ENCODE data around the gene GNAS.

Gene GNAS

GRCh38 chr20:58854638-58855471 is 2.3 kb downstream of the GNAS start:
- no peak for DNase-seq

GRCh38 chr20:58855506-58856389 is 3.2 kb downstream of the GNAS start:
- no peak for DNase-seq

DNA sequence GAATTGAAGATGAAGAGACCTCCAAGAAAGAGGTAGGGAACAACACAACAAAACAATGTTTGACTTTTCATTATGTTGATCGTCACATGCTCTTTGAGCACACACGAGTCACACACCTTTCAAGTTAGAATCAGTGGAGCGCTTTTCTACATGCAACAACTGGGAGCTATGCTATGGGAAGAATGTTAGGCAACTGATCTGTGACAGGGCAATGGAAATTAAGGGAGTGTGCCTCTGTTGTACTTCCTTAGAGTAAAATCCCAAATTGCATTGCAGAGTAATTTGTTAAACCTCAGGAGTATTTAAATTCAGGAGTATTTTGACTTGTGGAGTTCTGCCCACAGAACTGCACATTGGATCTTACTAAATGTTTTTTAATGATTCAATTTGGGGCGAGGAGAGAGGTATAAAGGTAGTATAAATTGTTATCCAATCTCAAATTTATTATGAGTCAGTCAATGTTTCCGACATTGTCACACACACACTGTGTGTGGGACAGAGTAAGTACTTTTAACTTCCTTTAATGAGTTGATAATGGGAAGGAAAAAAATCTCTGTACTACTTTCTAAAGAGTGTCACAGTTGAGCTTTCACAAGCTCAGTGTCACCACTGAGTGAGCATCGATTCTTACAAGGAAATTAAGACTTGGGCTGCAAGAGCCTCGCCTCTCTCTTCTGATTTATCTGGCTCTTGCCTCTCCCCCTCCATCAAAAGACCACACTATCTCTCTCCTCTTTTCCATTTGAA is 10.7 kb downstream of the GNAS start:
- DNase-seq: no peak

GRCh38 chr20:58864346-58864745 is 11.8 kb downstream of the GNAS start:
- no peak for DNase-seq

DNA sequence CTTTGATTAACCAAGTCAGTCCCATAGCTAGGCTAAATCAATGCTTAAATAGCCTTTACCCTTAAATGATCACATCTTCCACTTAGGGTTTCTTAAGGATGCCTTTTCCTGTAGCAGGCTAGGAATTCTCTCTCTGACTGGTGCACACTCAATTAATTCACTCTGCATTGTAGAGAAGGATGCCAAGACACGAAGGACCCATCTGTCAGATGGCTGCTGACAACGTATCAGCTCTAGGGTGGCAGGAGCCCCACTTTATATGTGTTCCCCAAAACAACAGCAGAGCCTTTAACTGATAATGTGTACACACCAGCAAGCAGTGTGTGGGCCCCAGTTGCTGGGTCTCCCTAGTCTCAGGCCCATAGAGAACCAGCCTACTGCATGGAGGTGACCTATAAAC is 13.3 kb downstream of the GNAS start:
- DNase-seq: no peak

DNA sequence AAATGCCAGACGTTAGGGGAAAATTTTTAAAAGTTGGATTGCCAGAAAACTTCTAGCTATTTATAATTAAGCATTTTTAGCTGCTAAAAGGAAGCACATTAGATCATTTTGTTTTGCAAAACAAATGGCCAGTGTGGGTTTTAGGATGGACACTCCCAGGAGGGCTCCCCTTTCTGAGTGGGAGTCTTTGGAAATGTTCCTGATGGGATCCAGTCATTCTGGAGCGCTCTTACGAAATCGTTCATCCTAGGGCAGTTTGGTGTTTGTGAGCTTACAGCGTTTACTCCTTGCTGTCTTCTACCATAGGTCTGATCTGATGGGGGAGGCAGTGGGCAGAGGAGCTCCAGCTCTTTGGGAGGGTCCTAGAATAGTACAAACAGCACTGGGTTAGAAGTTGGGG is 14.7 kb downstream of the GNAS start:
- DNase-seq: no peak

DNA sequence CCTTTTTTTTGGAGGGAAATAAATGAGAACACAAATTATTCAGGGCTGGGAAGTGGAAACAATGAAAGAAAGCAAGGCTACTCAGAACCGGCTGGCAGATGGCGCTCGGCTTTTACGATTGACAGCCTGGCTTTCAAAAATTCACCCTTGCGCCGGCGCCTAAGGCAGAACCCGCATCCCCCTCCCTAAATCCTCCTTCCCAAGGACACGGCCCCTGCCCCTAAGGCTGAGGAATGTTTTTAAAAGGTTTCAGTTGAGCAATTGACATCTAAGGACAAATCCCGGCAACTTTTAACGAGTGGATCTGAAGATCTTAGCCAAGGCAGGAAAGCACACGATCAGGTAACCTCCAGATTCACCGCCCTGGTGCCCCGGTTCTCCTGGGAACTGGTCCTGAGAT is 16.3 kb downstream of the GNAS start:
- no peak for DNase-seq

DNA sequence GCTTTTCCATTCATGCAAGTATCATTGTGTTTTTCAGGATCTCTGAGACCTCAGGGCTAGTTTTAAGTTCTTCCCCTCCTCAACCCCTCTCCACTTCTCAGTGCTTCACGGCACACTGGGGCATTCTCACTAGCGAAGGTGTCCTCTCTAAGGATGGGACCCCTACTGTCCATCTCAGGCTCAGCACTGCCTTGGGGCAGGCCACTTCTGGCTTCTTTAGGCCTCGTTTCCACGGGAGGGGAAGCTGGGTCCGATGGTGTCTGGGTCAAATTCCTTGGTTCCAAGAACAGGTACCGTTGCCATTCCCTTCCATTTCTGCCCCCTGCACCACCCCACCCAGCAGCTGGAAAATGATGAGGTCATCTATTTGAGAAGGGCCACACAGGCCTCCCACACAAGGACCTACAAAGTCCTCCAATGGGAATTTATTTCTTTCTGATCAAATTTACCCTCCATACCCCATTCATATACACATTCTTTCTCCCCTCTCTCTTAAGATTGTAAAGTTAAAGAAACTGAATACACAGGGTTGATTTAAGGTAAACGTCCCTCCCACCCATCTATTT is 17.2 kb downstream of the GNAS start:
- DNase-seq: no peak

DNA sequence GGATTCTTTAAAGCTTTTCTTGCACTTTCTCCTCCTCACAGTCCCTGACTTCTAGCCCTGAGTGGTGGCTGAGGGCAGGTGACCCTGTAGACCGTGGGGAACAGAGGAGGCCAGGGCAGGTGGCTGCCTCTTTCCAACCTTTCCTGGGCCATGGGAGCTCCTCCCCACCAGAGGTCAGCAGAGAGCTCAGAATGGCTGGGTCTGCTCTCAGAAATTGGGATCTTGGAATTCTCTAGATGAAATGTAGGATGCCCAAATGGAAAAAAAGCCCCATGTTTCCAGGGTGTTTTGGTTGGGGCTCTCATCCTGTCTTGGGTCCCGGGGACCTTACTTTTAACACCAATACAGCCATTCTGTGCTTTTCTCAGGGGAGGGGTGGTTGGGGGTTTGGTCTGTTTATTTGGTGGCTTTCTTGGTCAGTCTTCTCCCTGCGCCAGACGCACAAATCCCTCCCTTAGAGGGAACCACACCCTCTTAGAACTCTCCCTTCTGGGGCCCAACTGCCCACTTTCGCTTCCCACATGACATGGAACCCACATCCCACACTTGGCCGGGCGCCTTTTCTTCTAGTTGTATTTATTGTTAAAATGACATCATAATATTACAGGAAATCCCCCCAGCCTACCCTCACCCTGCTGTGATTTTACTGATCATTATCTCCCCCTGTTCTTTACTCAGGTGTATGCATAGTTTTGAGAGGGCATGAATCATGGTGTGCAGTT is 17.9 kb downstream of the GNAS start:
- no peak for DNase-seq

GRCh38 chr20:58871533-58872102 is 19.1 kb downstream of the GNAS start:
- no peak for DNase-seq

DNA sequence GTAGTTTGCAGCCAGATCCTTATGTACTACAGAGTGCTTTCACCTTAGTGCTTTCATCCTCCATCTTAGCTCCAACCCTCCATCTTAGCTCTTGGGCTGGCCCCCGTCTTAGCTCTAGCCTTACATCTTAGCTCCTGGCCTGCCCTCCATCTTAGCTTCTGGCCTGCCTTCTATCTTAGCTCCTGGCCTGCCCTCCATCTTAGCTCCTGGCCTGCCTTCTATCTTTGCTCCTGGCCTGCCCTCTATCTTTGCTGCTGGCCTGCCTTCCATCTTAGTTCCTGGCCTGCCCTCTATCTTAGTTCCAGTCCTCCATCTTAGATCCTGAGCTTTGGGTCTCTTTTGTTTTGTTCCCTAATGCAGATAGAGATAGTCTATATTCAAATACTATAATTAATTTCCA is 22.0 kb downstream of the GNAS start:
- DNase-seq: no peak

DNA sequence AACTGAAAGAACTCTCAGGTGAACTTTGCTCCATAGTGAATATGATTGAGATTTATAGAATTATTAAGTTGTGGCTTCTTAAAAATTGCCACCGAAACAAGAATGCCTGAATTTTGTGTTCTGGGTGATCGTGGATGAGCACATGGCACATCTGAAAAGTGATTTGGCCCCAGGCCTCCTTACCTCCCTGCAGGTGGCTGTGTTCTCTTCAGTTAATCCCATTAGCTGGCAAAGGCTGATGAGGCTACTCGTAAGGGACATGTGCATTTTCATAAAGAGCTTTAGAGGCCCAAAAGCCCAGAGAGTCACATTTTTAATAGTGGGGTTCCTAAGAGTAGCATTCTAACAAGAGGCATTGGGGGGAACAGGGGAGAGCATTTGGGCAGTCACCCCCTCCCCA is 22.6 kb downstream of the GNAS start:
- DNase-seq: no peak

DNA sequence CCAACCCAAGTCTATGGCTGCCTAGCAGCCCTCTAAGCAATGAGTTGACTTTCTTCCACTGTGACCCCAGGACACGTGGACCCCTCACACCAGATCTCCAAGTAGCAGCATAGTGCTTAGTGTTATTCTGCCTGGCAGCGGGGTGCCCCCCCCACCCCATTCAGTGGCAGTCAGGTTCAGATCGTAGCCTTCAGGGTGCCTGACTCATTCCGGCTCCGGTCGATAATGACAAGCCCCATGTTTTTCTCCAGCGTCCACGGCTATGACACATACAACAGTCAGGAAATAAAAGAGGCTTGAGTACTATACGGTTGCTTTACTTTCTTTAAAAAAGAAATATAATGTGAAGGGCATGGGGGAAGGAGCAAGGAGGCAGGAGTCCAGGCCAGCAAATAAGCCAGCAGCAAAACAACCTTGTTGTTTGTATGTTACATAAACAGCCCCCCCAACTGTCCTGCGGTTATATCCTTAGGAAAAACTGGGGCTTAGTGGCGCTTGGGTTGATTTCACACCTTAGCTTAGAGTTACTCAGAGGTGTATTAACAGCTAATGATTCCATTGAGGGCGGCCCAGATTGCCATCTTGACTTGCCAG is 23.1 kb downstream of the GNAS start:
- no peak for DNase-seq

DNA sequence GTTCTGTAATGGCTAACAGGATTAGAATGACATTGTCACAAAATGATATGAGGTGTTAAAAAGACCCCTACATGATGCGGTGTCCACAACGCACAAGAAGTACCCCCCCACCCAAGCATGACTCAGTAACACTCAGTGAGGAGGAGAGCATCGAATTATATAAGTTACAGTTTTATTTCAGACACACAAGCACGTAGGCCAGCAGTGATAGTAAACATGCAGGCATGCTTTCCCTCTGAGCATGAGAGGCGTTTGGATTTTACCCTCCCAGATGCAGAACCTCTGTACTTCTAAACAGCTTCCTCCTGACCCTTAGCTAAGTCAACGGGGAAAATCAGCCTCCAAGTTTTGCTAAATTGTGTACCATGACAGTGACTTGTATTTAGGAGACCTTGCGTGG is 23.9 kb downstream of the GNAS start:
- DNase-seq: no peak

GRCh38 chr20:58877050-58877975 is 24.8 kb downstream of the GNAS start:
- DNase-seq: no peak

- no peak for DNase-seq
Measured at GRCh38 chr20:58877976-58878360, 25.5 kb downstream of the GNAS start.

DNA sequence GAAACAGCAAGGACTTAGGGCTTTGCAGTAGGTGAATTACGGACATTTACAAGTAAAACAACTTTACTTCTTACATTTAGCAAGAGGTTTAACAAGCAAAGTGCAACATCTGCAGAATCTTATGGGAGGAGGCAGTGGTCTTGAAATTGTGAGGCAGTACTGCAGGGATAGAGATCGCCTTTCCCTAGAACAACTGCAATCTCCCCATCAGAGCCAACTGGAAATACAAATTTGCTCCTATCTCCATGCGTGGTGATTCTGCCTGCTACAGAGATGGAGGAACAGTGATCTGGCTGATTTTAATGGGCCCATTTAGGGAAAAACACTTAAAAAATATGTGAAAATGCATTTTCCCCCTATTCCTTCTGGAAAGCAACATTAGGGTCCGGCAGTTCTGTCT is 25.9 kb downstream of the GNAS start:
- no peak for DNase-seq

DNA sequence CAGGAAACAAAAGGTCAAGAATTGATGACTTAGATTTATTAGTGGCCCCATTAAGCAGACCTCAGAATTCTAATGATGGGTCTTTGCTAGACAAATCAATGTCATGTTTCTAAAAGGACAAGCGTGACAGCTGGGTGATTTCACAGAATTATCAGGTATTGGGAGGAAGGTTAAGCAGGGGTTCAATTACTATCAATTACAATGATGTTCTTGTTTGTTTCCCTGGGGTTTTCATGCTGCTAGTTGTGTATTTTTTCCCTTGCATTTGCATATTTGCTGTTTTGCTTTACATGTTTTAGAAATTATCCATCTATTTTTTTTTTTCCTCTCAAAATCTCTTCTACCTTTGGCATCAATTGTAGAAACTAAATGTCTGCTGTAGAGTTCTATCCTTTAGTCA is 27.9 kb downstream of the GNAS start:
- no peak for DNase-seq

GRCh38 chr20:58880994-58881752 is 28.7 kb downstream of the GNAS start:
- no peak for DNase-seq

GRCh38 chr20:58882704-58883089 is 30.2 kb downstream of the GNAS start:
- no peak for DNase-seq
